HG03045 (cell line): Measurements from ENCODE around the gene LILRA6.
A peak's percentile ranks its signal among the peaks of the same experiment; 100 is the strongest.

Experiments used
- ATAC-seq: cut with Tn5 transposase; IDR thresholded peaks from one replicate; pipeline ENCODE4 v1.9.1; 2021; ENCODE audit warnings: mild to moderate bottlenecking, moderate library complexity; ENCODE audit not compliant: unreplicated experiment

The LILRA6 gene

DNA sequence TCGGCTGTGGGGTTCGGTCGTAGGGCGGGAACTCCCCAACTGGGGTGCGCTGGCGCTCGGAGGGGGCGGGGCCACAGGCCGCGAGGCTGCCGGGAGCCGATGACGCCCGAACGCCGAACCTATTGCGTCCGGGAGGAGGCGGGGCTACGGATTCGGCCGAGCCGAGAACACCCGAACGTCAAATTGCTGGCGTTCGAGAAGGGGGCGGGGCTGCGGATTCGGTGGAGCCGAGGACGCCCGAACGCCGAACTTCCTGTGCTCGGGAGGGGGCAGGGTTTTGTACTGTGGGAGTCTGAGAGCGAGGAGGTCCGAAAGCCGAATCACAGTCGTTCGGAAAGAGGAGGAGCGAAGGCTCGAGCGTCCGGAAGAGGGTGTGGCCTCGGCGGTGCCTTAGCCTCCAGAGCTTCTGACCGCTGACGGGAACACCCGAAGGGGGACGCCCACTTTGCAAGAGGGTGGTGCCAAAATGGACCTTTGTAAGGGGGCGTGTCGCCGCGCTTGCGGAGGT, 52.0 kb downstream of the LILRA6 start:
- ATAC-seq: peak; percentile 44

DNA sequence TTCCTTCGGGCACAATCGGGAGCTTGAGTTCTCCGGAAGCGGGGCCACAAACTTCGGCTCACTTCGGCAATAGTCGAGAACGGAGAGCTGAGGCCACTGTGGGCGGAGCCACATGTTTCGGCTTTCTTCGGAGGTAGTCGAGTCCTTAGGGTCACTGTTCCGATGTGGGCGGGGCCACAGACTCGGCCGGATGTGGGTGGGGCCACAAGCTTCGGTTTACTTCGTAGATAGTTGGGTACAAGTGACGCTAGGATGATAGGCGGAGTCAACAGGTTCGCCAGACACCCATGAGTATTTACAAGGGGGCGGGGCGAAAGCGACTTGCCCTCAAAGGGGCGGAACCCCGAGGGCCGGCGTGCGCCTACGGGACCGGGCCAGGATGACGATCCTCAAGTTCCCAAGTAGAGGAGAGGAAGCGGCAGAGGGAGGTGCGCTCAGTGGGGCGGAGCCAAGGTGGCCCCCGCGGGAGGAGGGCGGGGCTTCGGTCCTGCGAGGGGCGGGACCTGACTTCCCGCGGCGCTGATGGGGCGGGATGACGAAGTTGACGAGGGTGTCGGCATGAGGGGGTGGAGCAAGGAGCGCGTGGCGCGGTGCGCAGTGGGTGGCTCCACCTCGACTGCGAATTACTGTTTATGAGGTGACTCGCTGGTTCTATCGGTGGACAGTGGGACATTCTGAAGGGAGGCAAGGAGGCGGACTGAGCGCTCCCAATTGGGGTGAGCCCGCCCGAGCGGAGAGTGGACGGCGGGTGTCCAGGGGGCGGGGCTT, 52.7 kb downstream of the LILRA6 start:
- peak; percentile 48 for ATAC-seq

DNA sequence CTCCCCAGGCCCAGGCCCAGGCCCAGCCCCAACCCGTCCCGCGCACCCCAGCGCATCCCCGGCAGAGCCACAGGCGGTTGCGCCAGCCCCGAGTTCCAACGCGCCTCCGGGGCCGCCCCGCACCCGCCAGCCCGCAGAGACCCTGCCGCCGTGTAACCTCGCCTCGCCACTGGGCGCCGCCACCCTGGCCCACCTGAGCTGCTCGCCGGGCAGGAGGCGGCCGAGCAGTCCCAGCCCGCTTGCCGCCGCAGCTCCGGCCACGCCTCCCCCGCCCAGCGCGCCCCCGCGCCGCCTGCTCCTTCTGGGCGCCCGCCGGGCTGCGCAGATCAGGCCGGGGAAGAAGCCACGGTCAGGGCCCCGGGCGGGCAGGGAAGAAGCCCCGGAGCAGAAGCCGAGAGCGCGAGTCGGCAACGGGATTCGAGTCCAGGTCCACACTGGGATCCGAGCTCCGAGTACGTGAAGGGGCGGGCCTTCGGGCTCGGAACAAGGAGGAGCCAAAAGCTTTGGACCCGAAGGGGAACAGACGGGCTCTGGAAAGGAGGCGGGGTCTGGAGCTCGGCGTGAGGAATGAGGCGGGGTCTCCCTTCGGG, 53.4 kb downstream of the LILRA6 start, which contains the start of gene MBOAT7:
MBOAT7 (minus strand) TSS at position 436 of the 590 bp plus-strand sequence. CDS start 1,072 bp downstream, outside the sequence.
- peak; percentile 22 for ATAC-seq

DNA sequence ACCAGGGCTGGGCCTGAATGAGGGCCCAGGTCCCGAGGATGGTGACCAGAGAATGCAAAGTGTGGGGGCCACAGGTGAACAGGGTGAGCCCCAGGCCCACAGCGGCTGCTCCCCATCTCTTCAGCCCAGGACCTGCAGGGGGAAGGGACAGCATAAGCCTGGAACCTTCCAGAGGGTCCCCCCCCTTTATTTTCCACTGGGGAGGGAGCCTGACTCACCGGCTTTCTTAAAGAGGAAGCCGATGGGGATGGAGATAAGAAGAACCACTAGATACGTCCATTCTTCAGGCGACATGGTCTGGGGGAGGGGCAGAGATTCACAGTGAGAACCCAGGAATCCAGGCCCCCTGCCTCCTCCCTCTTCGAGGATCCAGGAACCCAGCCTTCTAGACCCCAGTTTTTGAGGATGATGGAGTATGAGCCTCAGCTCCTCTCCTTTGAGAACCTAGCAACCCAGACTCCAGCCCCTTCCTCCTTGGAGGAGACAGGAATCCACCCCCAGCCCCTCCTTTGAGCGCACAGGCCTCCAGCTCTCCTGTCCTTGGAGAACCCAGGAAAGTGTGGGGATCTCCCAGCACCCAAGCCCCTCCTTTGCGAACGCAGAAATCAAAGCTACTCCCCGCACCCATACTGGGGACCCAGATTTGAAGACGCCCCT, 54.2 kb downstream of the LILRA6 start:
- ATAC-seq: no peak

DNA sequence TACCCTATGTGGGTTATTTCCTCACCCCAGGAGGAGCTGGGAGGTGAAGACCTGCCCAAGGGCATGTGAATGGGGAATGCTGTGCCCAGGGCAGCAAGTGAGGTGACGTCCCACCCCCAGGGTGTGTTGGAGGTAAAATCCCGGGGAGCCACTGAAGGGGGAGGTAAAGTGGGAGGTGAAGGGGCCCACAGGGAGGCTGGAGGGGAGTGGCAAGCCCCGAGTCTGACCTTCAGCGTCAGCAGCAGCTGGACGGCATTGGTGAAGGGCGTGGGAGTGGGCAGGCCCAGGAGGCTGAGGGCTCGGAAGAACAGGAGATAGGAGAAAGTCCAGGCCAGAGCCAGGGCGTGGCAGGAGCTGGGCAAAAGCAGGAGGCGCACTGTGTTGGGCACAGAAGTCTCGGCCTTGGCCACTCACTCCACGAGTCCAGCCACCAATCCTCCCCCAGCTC, 55.6 kb downstream of the LILRA6 start:
- no peak for ATAC-seq
